GM10248 (cell line): ENCODE results near the gene PHLPP1.

Experiments
- CTCF ChIA-PET: fragments of 300-600 bp; sonication (Branson Sonifier 250); formaldehyde crosslinking; extraction: SDS; loops from one replicate; lab custom pipeline; 2021; ENCODE audit warnings: antibody characterized with exemption; lab: Yijun Ruan, JAX
- POLR2A ChIA-PET: fragments of 350-650 bp; sonication (Branson Sonifier 250); formaldehyde crosslinking; extraction: SDS; loops from one replicate; lab custom pipeline; 2020; ENCODE audit warnings: antibody characterized with exemption; lab: Yijun Ruan, JAX
- DNase-seq: peaks from one replicate; pipeline ENCODE4 v3.0.0; 2012; ENCODE audit errors: extremely low spot score
- TF ChIP-seq, protein P1 (sequence below): IDR thresholded peaks from 2 replicates; pipeline ENCODE4 v1.5.1; 2012; ENCODE audit warnings: mild to moderate bottlenecking, low read depth; ENCODE audit errors: extremely low read depth, missing control alignments, control extremely low read depth

PHLPP1 gene

DNA sequence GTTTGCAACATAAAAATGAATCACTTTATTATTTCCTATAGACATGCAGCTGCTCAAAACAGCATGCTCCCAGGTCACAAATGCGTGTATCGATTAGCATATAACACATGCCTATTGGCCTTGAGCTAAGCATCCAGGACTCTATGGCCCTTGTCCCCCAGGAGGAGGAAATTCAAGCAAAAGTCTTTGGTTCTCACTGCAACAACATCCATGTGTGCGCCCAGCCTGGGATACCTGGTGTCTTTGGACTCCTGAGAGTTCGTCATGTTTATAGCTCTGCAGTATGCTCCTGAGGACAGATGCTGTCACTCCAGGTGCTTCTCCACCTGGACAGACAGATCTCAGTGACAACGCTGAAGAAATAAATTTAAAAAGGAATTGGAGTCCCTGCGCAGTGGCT, 284.6 kb downstream of the PHLPP1 start:
- DNase-seq: no peak
- ChIA-PET CTCF (interaction anchor here (1.2 to 2.7 kb wide), 3 partner anchors 16 to 74 kb away, joined by 3 to 9 read pairs (median 3); no protein-coding TSS in a partner anchor), POLR2A (no interaction called here)
- TF ChIP-seq, protein P1, sequence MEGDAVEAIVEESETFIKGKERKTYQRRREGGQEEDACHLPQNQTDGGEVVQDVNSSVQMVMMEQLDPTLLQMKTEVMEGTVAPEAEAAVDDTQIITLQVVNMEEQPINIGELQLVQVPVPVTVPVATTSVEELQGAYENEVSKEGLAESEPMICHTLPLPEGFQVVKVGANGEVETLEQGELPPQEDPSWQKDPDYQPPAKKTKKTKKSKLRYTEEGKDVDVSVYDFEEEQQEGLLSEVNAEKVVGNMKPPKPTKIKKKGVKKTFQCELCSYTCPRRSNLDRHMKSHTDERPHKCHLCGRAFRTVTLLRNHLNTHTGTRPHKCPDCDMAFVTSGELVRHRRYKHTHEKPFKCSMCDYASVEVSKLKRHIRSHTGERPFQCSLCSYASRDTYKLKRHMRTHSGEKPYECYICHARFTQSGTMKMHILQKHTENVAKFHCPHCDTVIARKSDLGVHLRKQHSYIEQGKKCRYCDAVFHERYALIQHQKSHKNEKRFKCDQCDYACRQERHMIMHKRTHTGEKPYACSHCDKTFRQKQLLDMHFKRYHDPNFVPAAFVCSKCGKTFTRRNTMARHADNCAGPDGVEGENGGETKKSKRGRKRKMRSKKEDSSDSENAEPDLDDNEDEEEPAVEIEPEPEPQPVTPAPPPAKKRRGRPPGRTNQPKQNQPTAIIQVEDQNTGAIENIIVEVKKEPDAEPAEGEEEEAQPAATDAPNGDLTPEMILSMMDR: no peak

DNA sequence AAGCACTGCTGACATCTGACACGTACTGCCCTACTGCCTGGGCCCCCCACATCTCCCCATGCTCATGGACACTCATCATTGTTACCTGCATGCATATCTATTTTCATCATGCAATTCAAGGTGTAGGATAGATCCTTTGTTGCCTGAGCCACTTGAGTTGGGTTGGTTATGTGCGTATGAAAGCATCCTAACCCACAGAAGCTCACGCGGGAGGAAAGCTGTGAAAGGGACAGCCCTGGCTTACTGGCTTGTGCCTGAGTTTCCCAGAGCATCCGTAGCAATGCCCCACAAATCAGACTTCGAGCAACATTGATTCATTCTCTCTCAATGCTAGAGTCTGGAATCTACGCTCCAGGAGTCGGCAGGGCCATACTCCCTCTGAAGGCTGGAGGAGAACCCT, 285.5 kb downstream of the PHLPP1 start:
- no peak for DNase-seq
- CTCF ChIA-PET: interaction anchor here (1.2 to 2.7 kb wide), 3 partner anchors 15 to 73 kb away, joined by 3 to 9 read pairs (median 3); no protein-coding TSS in a partner anchor
- POLR2A ChIA-PET: no interaction called here
- TF ChIP-seq, protein P1: no peak

DNA sequence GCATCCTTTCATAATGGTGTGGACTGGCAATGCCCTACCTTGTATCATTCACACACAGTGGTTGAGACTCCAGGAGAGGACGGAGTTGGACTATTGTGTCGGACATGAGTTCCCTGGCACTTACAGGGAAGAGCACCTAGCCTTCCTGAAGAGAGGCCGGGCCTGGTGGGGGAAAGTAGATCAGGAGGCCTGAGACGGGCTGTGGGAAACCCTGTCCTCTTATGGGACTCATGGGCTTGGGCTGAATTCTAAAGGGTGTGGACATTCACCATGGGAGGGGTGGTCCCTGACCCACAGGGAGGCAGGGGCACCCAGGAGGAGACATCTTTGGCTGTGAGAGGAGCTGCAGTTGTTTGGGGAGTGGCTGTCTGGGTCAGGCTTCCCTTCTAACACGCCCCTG, 286.5 kb downstream of the PHLPP1 start:
- ChIA-PET CTCF (interaction anchor here (1.3 kb wide), 1 partner anchor 8 kb away, joined by 4 read pairs; no protein-coding TSS in a partner anchor), POLR2A (no interaction called here)
- no peak for DNase-seq
- TF ChIP-seq, protein P1: no peak

DNA sequence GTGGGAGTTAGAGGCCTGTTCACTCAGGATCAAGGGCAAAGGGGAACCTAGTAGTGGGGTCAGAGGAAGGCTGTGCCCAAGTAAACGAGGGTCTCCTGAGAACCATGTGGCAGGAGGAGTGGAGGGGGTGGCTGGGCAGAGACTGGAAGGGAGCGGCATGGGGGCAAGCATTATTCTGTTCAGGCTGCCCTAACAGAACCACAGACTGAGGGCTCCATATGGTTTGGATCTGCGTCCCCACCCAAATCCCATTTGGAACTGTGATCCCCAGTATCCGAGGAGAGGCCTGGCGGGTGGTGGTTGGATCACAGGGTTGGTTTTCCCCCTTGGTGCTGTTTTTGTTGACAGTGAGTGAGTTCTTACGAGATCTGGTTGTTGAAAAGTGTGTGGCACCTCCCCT, 287.0 kb downstream of the PHLPP1 start:
- DNase-seq: no peak
- POLR2A ChIA-PET: no interaction called here
- CTCF ChIA-PET: interaction anchor here (1.3 kb wide), 1 partner anchor 8 kb away, joined by 4 read pairs; no protein-coding TSS in a partner anchor
- TF ChIP-seq, protein P1: no peak

DNA sequence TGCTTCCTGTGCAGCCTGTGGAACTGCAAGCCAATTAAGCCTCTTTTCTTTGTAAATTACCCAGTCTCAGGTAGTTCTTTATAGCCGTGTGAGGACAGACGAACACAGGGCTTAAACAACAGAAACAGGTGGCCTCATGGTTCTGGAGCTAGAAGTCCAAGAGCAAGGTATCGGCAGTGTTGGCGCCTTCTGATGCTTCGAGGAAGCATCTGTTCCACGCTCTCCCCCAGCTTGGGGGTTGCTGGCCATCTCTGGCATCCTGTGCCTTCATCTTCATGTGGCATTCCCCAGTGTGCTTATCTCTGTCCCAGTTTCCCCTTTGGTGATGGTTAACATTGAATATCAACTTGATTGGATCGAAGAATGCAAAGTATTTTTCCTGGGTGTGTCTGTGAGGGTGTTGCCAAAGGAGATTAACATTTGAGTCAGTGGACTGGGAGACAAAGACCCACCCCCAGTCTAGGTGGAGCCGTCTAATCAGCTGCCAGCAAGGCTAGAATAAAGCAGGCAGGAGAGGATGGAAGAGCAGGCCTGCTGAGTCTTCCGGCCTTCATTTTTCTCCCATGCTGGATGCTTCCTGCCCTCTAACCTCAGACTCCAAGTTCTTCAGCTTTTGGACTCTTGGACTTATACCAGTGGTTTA, 287.6 kb downstream of the PHLPP1 start:
- ChIA-PET CTCF (interaction anchor here (1.3 kb wide), 1 partner anchor 9 kb away, joined by 4 read pairs; no protein-coding TSS in a partner anchor), POLR2A (no interaction called here)
- TF ChIP-seq, protein P1: no peak
- DNase-seq: no peak

DNA sequence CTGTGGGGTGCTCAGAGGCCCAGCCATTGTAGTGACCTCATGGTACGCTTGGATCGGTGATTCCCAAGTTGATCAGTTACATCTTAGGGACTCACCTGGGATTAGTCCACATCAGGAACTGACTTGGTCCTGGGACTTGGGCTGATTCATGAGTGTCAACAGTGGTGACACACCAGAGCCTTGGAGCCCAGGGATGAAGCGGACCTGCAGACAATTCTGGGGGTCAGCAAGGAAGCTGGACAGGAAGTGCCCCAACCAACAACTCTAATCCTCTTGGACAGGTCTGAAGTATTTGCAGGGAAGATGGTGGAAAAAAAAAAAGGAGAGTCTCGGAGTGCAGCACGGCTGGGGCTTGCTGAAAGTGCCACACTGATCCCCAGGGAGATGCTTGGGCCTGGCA, 288.6 kb downstream of the PHLPP1 start:
- TF ChIP-seq, protein P1: no peak
- CTCF ChIA-PET: interaction anchor here (4.2 kb wide), 1 partner anchor 12 kb away, joined by 32 read pairs; no protein-coding TSS in a partner anchor
- DNase-seq: no peak
- POLR2A ChIA-PET: no interaction called here
